Activated CD4-positive, alpha-beta T cell treated with anti-CD3 and anti-CD28 coated beads for 1 hour (primary cell): ENCODE measurements around the gene NTRK1.

Experiments used
- DNase-seq: peaks from one replicate; pipeline ENCODE4 v3.0.0-alpha.2; 2020

The NTRK1 gene

GRCh38 chr1:156839426-156840109, 21.1 kb upstream of the NTRK1 start:
- no peak for DNase-seq

- DNase-seq, result no peak
Measured at GRCh38 chr1:156840186-156840897, 20.3 kb upstream of the NTRK1 start.

DNA sequence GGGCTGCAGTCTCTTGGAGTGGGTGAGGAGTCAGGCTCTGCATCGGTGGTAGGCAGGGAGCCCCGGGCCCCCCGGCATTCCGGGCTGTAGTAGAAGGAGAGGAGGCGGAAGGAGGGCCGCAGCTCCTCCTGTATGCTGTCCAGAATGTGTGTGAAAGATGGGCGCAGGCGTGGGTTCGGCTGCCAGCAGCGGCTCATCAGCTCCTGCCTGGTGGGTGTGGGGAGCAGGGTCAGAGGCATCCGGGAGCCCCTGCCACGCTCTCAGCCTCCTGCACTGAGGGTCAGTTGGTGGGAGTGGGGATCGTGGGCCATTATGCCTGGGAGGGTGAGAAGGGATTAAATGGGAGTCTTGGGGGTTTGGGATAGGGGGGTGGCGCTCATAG, 19.8 kb upstream of the NTRK1 start:
- no peak for DNase-seq

- no peak for DNase-seq
Measured at GRCh38 chr1:156841295-156841855, 19.3 kb upstream of the NTRK1 start.

- no peak for DNase-seq
Measured at GRCh38 chr1:156842618-156843300, 17.9 kb upstream of the NTRK1 start.

DNA sequence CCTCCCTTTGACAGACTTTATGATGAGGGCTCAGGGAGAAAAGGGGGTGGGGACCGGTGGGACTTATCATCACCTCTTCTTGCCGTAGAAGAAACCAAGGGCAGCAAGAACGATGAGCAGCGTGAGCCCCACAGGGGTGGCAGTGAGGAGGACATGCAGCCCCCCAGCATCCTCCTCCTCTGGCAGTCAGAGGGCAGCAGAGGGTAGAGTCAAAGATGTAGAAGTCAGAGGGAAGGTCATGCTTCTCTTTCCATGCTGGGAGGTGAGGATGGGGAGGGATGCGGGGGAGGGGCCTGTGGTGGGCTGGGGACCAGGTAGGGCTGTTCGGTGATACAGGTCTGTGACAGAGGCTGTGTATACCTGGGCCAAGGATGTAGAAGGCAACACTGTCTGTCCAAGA, 16.6 kb upstream of the NTRK1 start:
- no peak for DNase-seq

DNA sequence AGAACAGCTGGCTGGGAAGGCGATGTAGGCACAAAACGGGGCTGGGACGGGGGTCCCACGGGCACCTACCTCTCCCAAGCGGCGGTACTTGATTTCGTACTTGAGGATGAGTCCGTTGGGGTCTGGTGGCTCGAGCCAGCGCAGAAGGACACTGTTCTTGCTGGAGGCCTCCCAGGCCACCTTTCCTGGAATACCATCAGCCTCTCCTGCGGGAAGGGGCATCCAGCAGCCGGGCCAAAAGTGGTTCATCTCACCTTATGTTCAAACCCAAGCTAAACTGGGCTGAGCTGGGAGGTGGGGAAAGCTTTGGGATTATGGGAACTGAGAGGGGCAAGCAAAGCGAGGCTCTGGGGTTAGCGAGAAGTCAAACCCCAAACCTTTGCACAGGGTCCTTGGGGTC, 16.0 kb upstream of the NTRK1 start:
- DNase-seq, result no peak

DNA sequence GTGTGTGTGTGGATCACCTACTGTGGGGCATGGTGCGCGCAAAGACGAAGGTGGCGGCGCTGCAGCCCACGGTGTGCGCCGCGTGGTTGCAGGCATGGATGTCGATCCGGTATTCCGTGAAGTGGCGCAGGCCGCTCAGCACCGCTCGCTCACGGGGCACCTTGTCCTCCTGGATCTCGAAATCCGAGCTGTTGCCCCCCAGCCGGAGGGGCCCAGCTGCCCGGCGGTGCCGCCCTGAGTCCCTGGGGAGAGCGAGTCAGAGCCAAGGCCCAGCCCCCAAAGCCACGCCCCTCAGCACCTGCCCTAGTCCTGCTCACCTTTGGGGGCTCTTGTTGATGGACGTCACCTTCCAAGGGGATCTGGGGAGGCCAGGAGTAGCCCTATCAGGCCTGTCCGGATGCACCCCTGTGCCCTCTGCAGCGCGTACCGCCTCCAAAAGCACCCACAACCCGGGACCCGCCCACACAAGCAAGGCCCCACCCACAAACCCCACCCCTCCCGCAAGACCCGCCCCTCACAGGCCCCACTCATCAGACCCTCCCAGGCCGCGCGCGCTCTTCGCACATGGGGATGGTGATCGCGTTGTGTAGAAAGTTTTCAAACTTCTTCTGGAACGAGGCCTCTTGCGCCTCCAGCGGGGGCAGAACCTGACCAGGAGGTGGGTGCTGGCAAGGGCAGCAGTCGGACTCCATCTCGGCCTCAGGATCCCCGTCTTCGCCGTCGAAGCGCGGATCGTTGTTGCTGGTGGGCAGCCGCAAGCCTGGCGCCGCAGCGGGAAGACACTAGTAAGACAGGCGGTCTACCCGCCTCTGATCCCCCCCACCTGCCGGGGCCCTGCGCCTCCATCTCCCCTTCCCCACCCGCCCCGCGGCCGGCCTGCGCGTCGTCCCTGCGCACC, 15.4 kb upstream of the NTRK1 start:
- no peak for DNase-seq

GRCh38 chr1:156845953-156846545, 14.6 kb upstream of the NTRK1 start:
- no peak for DNase-seq

DNA sequence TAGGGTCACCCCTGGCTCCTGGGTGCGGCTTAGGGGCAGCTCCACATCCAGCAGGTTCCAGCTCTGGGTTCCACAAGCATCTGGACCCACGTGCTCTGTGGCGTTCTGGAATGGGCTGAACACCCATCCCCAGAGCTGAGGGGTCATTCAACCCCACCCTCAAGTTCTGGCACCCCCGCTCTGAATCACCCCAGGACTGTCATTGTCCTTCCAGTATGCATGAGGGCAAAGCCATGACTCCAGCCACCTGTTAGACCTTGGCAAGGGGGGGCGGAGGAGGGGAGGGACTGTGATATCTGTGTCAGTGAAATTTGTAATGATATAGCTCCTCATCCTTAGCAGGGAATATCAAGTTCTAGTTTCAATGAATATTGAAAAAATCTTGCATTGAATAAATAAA, 14.0 kb upstream of the NTRK1 start:
- no peak for DNase-seq

DNA sequence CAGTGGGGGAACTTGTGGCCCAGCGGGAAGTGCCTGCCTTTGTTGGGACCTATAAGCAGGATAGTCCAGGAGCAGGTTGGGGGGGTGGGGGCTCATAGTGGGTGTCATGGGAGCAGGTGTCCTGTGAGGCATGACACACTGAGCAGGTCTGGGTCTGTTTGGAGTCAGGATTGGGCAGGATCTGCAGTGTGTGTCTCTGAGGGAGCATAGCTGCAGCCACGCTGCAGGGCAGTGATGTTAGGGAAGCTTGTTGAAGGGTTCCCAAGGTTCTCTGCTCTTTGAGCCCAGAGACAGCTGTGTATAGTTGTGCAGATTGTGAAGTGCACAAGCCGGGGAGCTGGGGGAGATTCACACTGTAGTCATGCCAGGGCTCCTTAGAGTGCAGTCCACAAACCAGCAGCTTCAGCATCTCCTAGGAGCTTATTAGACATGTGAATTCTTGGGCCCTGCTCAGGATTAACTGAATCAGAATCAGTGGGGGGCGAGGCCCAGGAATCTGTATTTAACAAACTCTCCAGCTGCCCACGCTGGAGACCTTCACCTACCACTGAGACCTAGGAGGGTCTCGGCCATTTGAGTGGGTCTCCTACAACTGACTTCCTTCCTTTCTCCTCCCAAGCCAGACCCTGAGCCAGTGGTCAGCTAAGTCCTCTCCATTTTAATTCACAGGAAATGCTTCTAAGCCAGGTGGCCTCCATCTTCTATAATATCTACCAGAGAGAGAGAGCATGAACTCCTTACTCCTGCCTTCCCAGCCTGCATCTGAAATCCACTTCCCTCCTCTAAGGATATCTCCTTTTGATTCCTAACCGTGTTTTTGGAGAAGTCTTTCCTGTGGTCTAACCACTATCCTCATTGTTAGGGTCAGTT, 12.8 kb upstream of the NTRK1 start:
- DNase-seq, result no peak

- peak; percentile 43 for DNase-seq
Measured at GRCh38 chr1:156848461-156849150, 12.1 kb upstream of the NTRK1 start.

- DNase-seq, result no peak
Measured at GRCh38 chr1:156849151-156849496, 11.5 kb upstream of the NTRK1 start.

DNA sequence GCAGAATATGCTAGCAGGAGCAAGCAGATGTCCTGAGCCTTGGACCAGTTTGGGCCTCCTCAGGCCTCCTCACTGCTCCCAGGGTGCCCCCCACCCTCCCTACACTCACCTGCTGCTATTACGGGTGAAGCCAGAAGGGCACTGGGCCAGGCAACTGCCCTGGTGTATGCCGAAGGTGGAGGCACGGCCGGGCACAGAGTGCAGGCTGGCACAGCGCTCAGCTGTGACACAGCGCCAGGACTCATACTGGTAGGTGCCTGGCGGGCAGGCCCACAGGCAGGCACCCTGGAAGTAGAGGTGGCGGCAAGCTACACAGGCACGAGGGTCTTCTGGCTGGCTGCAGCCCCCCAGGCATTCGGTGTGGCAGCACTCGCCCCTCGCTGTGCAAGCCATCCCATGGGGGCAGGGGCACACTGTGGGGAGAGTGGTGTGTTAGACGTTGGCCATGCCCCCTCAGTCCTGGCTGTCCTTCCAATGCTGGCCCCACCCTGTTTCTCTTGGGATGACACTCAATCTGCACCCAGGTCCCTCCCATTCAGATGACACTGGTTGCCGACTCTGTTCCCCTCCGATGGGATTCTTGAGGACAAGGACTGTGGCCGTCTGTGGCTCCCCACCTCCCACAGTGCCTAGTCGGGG, 8.8 kb upstream of the NTRK1 start:
- no peak for DNase-seq

DNA sequence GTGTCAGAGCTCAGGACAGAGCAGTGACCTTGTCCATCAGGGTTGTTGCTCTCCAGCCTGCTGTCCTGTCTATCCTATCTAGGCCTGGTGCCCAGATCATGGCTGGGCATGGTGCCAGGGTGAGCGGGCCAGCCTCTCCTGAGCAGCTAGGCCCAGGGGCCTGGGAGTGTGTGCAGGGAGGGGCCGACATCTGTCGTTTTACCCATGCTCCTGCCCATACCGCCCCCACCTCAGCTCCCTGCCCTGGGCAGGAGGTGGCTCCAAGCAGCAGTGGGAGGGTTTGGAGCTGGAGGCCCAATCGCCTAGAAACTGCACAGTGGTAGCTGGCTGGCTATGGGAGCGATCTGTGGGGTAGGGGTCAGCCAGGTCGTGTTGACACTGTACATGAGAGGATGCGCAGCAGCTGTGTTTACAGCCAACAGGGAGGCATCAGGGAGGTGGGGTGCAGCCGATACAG, 8.2 kb upstream of the NTRK1 start:
- no peak for DNase-seq

- no peak for DNase-seq
Measured at GRCh38 chr1:156853761-156854160, 6.9 kb upstream of the NTRK1 start.

GRCh38 chr1:156854634-156855033, 6.0 kb upstream of the NTRK1 start:
- DNase-seq, result no peak

- DNase-seq, result no peak
Measured at GRCh38 chr1:156856282-156856785, 4.3 kb upstream of the NTRK1 start.

- no peak for DNase-seq
Measured at GRCh38 chr1:156857532-156857931, 3.1 kb upstream of the NTRK1 start.

GRCh38 chr1:156858555-156858956, 2.1 kb upstream of the NTRK1 start:
- no peak for DNase-seq
